NB4 (cell line): ENCODE results near the gene KPNA2.
"Not testable (repeated sequence)": the region's sequence is repeated elsewhere in the genome, so short reads cannot be mapped to it uniquely, and the experiment has no call there.

ENCODE experiments used
- DNase-seq: peaks from one replicate; pipeline ENCODE4 v3.0.0; 2010; ENCODE audit warnings: low read depth
- H3K4me3 ChIP-seq: one replicate; pipeline ENCODE4 v1.5.1; 2011; ENCODE audit warnings: mild to moderate bottlenecking, low read depth, low read length, moderate library complexity
- MAX ChIP-seq: IDR thresholded peaks from 2 replicates; pipeline ENCODE4 v1.6.1; 2011; ENCODE audit warnings: low read depth, low read length
- MYC ChIP-seq: IDR thresholded peaks from 2 replicates; pipeline ENCODE4 v1.6.1; 2011; ENCODE audit warnings: low read depth, low read length
- POLR2A ChIP-seq: IDR thresholded peaks from 2 replicates; pipeline ENCODE4 v1.6.1; 2011; ENCODE audit warnings: mild to moderate bottlenecking; ENCODE audit not compliant: insufficient read length; ENCODE audit errors: extremely low read depth
- TF ChIP-seq, protein P1 (sequence below): IDR thresholded peaks from one replicate; pipeline ENCODE4 v1.5.1; 2012; ENCODE audit warnings: low read depth, low read length

Gene KPNA2

DNA sequence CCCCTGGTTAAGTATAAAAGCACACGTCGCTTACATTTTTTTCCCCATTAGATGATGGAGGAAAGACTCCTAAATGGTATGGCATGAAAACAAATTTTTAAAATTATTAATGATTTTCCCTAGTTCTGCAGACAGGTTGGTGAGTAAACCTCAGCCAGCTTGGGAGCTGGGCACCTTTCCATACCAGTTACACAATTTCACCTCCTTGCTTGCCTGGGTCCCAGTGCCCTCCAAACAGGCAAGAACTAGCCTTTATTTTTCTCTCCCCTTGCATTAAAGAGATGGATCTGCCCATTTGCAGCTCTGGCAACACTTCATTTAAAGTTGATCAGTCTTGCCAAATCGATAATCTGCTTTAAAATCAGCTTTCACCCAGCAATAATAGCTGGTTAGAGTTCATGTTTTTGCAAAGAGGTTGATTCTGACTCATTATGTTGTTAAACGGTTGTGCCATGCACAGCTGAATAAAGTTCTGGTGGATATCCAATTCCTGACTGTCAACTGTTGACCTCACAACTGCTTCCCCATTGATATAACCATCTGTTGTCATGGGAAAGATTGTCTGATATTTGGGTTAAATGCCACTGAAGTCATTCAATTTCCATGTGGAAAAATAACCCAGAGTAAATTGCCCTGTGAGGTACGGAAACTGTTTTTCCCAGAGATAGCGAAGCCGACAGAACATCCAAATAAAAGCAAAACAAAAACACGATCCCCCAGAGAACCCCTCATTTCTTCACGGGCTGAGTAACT lies 40.5 kb upstream of the KPNA2 start:
- peak overlapping the region; percentile 52 for H3K4me3 ChIP-seq
- TF ChIP-seq POLR2A = no peak
- TF ChIP-seq, protein P1, sequence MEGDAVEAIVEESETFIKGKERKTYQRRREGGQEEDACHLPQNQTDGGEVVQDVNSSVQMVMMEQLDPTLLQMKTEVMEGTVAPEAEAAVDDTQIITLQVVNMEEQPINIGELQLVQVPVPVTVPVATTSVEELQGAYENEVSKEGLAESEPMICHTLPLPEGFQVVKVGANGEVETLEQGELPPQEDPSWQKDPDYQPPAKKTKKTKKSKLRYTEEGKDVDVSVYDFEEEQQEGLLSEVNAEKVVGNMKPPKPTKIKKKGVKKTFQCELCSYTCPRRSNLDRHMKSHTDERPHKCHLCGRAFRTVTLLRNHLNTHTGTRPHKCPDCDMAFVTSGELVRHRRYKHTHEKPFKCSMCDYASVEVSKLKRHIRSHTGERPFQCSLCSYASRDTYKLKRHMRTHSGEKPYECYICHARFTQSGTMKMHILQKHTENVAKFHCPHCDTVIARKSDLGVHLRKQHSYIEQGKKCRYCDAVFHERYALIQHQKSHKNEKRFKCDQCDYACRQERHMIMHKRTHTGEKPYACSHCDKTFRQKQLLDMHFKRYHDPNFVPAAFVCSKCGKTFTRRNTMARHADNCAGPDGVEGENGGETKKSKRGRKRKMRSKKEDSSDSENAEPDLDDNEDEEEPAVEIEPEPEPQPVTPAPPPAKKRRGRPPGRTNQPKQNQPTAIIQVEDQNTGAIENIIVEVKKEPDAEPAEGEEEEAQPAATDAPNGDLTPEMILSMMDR = no peak
- no peak for TF ChIP-seq MYC
- no peak for TF ChIP-seq MAX
- peak; percentile 54 for DNase-seq

GRCh38 chr17:67995570-67996263 lies 39.8 kb upstream of the KPNA2 start:
- peak; percentile 32 for DNase-seq
- TF ChIP-seq, protein P1 = no peak
- TF ChIP-seq MYC = no peak
- no peak for TF ChIP-seq POLR2A
- no peak for TF ChIP-seq MAX
- peak overlapping the region; percentile 52 for H3K4me3 ChIP-seq

DNA sequence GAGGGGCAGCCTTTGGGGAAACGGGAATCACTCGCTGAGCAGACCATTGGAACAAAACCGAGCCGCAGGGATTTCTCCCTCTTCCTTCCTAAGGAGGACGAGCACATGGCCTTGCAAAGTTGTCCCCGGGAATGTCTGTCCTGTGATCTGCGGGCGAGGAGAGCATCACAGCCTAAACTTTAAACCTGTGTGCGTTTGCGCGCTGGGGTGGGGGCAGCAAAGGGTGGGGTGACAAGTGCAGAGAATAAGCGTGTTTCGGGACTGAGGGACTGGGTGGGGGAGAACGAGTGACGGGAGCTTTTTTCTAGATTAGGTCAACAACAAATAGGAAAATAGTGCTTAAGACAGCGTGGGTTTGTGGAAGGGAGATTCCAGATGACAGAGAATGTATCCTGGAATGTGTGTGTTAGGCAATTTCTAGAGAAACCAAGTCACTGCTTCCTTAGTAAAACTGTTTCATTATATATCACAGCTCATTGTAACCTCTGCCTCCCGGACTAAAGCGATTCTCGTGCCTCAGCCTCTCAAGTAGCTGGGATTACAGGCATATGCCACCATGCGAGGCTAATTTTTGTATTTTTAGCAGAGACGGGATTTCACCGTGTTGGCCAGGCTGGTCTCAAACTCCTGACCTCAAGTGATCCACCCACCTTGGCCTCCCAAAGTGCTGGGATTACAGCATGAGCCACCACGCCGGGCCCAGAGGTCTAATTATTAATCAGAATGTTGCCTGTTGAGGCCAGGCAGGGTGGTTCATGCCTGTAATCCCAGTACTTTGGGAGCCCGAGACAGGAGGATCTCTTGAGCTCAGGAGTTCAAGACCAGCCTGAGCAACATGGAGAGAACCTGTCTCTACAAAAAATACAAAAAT lies 39.0 kb upstream of the KPNA2 start, which contains the start of gene C17orf58:
C17orf58 (minus strand) TSS at position 169 of the 871 bp plus-strand sequence. CDS start 271 bp downstream, outside the sequence.
- peak within 1 kb of the TSS; percentile 52 for H3K4me3 ChIP-seq
- DNase-seq = not testable (repeated sequence)

DNA sequence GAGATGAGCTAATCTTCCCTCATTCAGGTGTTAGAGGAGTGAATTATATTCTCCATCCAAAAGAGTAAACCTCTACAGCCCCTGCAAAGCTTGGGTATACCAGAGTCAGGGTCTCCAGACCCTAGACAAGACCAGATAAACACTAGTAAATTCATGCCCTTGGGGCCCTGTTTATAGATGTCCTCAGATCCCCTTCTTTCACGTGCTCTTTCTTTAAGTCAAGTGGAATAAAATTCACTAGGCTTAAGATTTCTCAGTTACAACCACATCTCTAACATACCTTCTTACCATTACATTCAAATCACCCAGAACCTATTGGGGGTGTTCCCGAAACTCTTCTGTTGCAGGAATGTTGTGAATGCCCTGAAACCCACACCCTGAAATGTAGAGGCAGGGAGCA lies 37.1 kb upstream of the KPNA2 start:
- DNase-seq = no peak
- TF ChIP-seq MYC (no peak), POLR2A (no peak), MAX (no peak)
- TF ChIP-seq, protein P1 = no peak
- H3K4me3 ChIP-seq = no peak overlapping the region

DNA sequence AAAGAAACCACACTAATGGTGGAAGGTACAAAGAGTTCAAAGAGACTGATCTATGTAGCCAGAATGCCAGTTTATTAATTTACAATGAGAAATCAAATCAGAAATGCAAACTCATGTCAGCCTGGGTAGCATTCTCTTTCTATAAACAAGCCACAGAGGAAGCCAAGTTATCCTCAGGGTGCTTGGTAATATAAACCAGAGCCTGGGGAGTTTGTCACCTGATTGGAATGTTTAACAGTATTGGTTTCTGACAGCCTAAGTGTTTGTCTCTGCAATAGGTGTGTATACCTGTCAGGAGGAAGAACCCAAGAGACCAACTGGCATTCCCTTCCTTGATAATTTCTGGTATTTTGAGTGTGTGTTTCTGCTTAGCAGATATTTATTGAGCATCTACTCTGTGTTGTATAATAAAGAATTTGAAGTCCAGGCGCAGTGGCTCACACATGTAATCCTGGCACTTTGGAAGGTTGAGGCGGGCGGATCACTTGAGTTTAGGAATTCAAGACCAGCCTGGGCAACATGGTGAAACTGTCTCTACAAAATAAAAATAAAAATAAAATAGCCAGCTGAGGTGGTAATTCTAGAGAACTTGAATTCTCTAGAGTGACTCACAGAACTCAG lies 36.1 kb upstream of the KPNA2 start:
- DNase-seq = no peak
- H3K4me3 ChIP-seq = no peak overlapping the region
- no peak for TF ChIP-seq POLR2A
- TF ChIP-seq MAX = no peak

DNA sequence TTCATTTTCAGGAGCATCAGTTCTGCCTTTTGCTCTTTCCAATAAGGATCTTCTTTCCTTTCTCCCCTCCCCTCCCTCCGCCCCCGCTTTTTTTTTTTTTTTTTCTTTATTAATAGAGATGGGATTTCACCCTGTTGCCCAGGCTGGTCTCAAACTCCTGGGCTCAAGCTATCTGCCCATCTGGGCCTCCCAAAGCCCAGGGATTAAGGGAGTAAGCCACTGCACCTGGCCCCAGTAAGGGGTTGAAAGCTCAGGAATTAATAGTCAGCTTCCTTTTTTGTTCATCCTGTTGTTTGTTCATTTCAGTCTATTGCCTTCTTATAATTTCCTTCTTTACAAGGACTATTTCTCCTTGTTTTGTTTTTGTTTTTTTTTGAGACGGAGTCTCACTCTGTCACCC lies 31.3 kb upstream of the KPNA2 start:
- no peak for DNase-seq
- TF ChIP-seq, protein P1 = no peak
- no peak for TF ChIP-seq POLR2A
- TF ChIP-seq MAX = no peak
- TF ChIP-seq MYC = no peak
- H3K4me3 ChIP-seq = no peak overlapping the region
